Gastrocnemius medialis (tissue), 4 donors: Measurements from ENCODE around the gene CHID1. TPM values are rescaled to one million over a fixed set of nuclear protein-coding genes. Genes with fewer than 3 reads are reported as not detected.

Experiments used
- ATAC-seq, 2 donors: fragments of 150-250 bp; one replicate each; pipeline ENCODE4 v1.9.1; 2016
- DNase-seq, 2 donors: peaks; one replicate each; pipeline ENCODE4 v3.0.0-alpha.2; 2019
- H3K27ac ChIP-seq, 4 donors: fragments of 200-600 bp; sonication (generic); 1 replicate in 1 of 4; 2 replicates in 3 of 4; pipeline ENCODE4 v1.5.1; 2016 to 2018; ENCODE audit warnings: mild to moderate bottlenecking in 2 of 4, moderate library complexity in 1 of 4
- H3K27me3 ChIP-seq, 3 donors: fragments of 200-600 bp; sonication (generic) in 2 of 3; 1 replicate in 1 of 3; 2 replicates in 2 of 3; pipeline versions ENCODE4 v1.5.1 to v1.6.0; 2016 to 2019; ENCODE audit warnings: mild to moderate bottlenecking in 1 of 3, moderate library complexity in 1 of 3
- H3K36me3 ChIP-seq, 2 donors: fragments of 200-600 bp; sonication (generic) in 1 of 2; one replicate each; pipeline ENCODE4 v1.5.1; 2017 to 2018
- H3K4me1 ChIP-seq, 2 donors: fragments of 200-600 bp; sonication (generic) in 1 of 2; one replicate each; pipeline ENCODE4 v1.5.1; 2016 to 2017; ENCODE audit warnings: mild to moderate bottlenecking in 2 of 2
- H3K4me3 ChIP-seq, 4 donors: fragments of 200-600 bp; sonication (generic) in 3 of 4; 1 replicate in 1 of 4; 2 replicates in 3 of 4; pipeline ENCODE4 v1.5.1; 2016 to 2019; ENCODE audit warnings: mild to moderate bottlenecking in 2 of 4
- H3K9me3 ChIP-seq, 3 donors: fragments of 200-600 bp; sonication (generic) in 2 of 3; 1 replicate in 1 of 3; 2 replicates in 2 of 3; pipeline ENCODE4 v1.5.1; 2016 to 2019
- CTCF ChIP-seq, 5 experiments: fragments of 450-650 bp in 3 of 5; fragments of 200-600 bp in 2 of 5; sonication (generic) in 2 of 5; IDR thresholded peaks in 4 of 5; conservative IDR thresholded peaks in 1 of 5; 1 replicate in 4 of 5; 2 replicates in 1 of 5; pipeline ENCODE4 v1.5.1; 2016 to 2019; ENCODE audit warnings: antibody characterized with exemption in 5 of 5, mild to moderate bottlenecking in 3 of 5, moderate library complexity in 3 of 5
- POLR2A ChIP-seq, 2 donors: fragments of 450-650 bp; IDR thresholded peaks; one replicate each; pipeline ENCODE4 v1.6.1; 2017; ENCODE audit warnings: antibody characterized with exemption in 2 of 2, mild to moderate bottlenecking in 2 of 2, moderate library complexity in 2 of 2
- in situ Hi-C, 4 donors: fragments of 200-750 bp; cut with MboI; loops; one replicate each; pipeline versions ENCODE4 v1.15.0 to v1.8.0; 2017; ENCODE audit warnings: low sequenced_read_pairs in 4 of 4
- intact Hi-C: fragments of 100-400 bp; cut with DNase I; formaldehyde crosslinking; loops from one replicate; pipeline ENCODE4 v1.15.1; 2023; ENCODE audit warnings: low total_unique reads
- total RNA-seq, 4 donors: library from RNA; depleted of rRNA; stranded (reverse); fragments of >200 nt; gene quantifications; one replicate each; pipeline versions ENCODE4 v1.1.0 to v1.2.3, GENCODE V29; 2016

CHID1 gene
- total RNA-seq, 4 donors from 2014 or later: 23.3 to 43.2 (median 33.1) TPM

- Histone ChIP-seq H3K27ac (no peak overlapping the region), H3K4me1 (peaks cover 0 to 5% of the 10 kb centered on the region in 2 donors)
- intact Hi-C loops: no loop called here
Measured at GRCh38 chr11:859394-860131, 51.0 kb downstream of the CHID1 start.

GRCh38 chr11:858762-859339 is 51.8 kb downstream of the CHID1 start:
- peaks cover 0 to 1% of the 10 kb centered on the region in 2 donors for H3K36me3 ChIP-seq
- peaks cover 0 to 5% of the 10 kb centered on the region in 2 donors for H3K4me1 ChIP-seq
- no peak for ATAC-seq
- in situ Hi-C loops: no loop called here
- no peak overlapping the region for H3K27ac ChIP-seq
- H3K27me3 ChIP-seq: no peaks in the 10 kb centered on the region
- intact Hi-C loops: no loop called here
- H3K9me3 ChIP-seq: no peaks in the 10 kb centered on the region
- no peak for TF ChIP-seq POLR2A (IDR thresholded peaks at IDR 0.05)
- TF ChIP-seq CTCF (IDR thresholded peaks at IDR 0.05 in 4 of 5, conservative IDR thresholded peaks at IDR 0.05 in 1 of 5): no peak
- no peak for DNase-seq
- H3K4me3 ChIP-seq: no peak overlapping the region

More at GRCh38 chr11:859394-860131, 51.0 kb downstream of the CHID1 start:
- Histone ChIP-seq H3K9me3 (no peaks in the 10 kb centered on the region), H3K36me3 (peaks cover 0 to 8% of the 10 kb centered on the region in 2 donors), H3K27me3 (no peaks in the 10 kb centered on the region), H3K4me3 (no peak overlapping the region)
- in situ Hi-C loops: no loop called here
- no peak for DNase-seq
- peak in 1 of 2 donors; percentile 10 for ATAC-seq
- TF ChIP-seq CTCF (IDR thresholded peaks at IDR 0.05 in 4 of 5, conservative IDR thresholded peaks at IDR 0.05 in 1 of 5) (no peak), POLR2A (IDR thresholded peaks at IDR 0.05) (no peak)

GRCh38 chr11:858053-858761 is 52.4 kb downstream of the CHID1 start:
- DNase-seq: no peak
- ATAC-seq: no peak
- Histone ChIP-seq H3K27me3 (no peaks in the 10 kb centered on the region), H3K27ac (no peak overlapping the region), H3K4me3 (no peak overlapping the region), H3K4me1 (peaks cover 0 to 5% of the 10 kb centered on the region in 2 donors), H3K9me3 (no peaks in the 10 kb centered on the region), H3K36me3 (no peaks in the 10 kb centered on the region)
- intact Hi-C loops (no loop called here), in situ Hi-C loops (no loop called here)
- no peak for TF ChIP-seq POLR2A (IDR thresholded peaks at IDR 0.05)
- TF ChIP-seq CTCF (IDR thresholded peaks at IDR 0.05 in 4 of 5, conservative IDR thresholded peaks at IDR 0.05 in 1 of 5): no peak

GRCh38 chr11:856397-856796 is 54.2 kb downstream of the CHID1 start:
- Histone ChIP-seq H3K27me3 (no peaks in the 10 kb centered on the region), H3K9me3 (no peaks in the 10 kb centered on the region), H3K36me3 (no peaks in the 10 kb centered on the region), H3K27ac (no peak overlapping the region), H3K4me1 (peaks cover 0 to 5% of the 10 kb centered on the region in 2 donors), H3K4me3 (no peak overlapping the region)
- intact Hi-C loops: no loop called here
- no peak for TF ChIP-seq CTCF (IDR thresholded peaks at IDR 0.05 in 4 of 5, conservative IDR thresholded peaks at IDR 0.05 in 1 of 5)
- no peak for TF ChIP-seq POLR2A (IDR thresholded peaks at IDR 0.05)
- no peak for ATAC-seq
- in situ Hi-C loops: no loop called here
- no peak for DNase-seq
